Glomerular endothelial cell (primary cell): ENCODE results near the gene SLC39A11. TPM values are rescaled to one million over a fixed set of nuclear protein-coding genes. Genes with fewer than 3 reads are reported as not detected.
"Not testable (repeated sequence)": the region's sequence is repeated elsewhere in the genome, so short reads cannot be mapped to it uniquely, and the experiment has no call there.

Experiments
- DNase-seq: peaks from one replicate; pipeline ENCODE4 v3.0.0-alpha.2; 2011; ENCODE audit warnings: low read depth, low spot score; ENCODE audit errors: extremely low read depth
- total RNA-seq: library from RNA; depleted of rRNA; stranded (reverse); fragments of >200 nt; gene quantifications from 2 replicates; pipeline ENCODE4 v1.2.3, GENCODE V29; 2015

SLC39A11 gene
- total RNA-seq, 1 donor from 2014 or later, result 5.8 TPM

- no peak for DNase-seq
These were observed 78.4 kb downstream of the SLC39A11 start for GRCh38 chr17:73013816-73014663.

DNA sequence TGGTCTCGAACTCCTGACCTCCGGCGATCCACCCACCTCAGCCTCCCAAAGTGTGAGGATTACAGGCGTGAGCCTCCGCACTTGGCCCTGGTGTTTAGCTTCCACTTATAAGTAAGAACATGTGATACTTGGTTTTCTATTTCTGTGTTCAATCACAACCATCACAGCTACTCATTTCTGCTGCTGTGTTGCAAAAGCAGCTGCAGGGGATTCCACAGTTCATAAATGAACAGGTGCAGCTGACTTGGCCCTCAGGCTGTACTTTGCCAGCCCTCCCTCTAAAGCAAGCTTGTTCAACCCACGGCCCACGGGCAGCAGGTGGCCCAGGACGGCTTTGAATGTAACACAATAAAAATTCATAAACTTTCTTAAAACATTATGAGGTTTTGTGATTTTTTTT is 79.2 kb downstream of the SLC39A11 start:
- DNase-seq, result no peak

GRCh38 chr17:73011016-73011486 is 81.4 kb downstream of the SLC39A11 start:
- no peak for DNase-seq

DNA sequence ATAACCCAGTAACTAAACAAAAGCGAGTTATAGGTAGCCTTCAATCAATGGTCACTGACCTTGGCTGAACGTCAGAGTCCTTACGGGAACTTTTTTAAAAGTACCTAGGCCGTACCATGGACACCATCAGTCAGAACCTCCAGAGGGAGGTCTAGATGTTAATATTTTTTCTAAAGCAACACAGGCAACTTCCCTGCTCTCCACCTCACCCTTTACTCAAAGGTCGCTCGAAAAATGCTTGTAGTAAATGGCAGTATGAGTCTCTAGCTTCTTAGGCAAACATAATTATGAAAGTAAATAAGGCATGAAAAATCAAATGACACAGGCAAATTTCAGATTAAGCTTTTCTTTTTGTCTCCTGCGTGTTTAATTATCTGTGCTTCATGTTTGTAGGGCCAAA is 82.1 kb downstream of the SLC39A11 start:
- DNase-seq, result no peak

DNA sequence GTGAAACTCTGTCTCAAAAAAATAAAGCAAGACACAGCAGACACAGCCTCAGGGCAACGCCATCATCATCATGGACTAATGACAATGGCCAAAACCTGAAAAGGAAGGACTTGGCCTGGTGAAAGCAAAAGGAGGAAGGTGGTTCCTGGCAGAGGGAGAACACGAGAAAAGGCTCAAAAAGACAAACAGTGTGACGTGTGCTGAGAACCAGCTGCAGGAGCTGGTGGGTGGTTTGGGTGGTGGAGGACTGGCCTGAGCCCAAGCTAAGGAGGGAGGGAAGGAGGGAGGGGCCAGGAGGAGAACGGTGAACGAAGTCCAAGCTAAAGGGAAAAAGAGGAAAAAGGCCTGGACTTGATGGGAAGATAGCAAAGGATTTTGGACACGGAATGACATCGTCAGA is 85.1 kb downstream of the SLC39A11 start:
- no peak for DNase-seq

DNA sequence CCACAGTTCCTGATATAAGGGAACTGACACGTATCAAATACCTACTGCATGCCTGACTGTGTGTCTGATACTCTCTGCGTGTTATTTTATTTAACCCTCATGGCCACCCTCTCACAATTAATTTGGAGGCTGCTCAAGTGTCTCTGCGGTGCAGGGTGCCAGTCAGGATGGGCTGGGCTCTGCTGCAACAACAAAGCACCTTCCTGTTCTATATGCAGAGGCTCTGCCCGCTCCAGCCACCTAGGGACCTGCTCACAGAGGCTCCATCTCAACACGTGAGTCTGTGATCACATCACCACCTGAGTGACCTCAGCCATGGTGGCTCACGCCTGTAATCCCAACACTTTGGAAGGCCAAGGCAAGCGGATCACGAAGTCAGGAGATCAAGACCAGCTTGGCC is 87.1 kb downstream of the SLC39A11 start:
- no peak for DNase-seq

GRCh38 chr17:73003487-73003886 is 89.0 kb downstream of the SLC39A11 start:
- DNase-seq, result no peak

- no peak for DNase-seq
These were observed 91.7 kb downstream of the SLC39A11 start for GRCh38 chr17:73000832-73001231.

DNA sequence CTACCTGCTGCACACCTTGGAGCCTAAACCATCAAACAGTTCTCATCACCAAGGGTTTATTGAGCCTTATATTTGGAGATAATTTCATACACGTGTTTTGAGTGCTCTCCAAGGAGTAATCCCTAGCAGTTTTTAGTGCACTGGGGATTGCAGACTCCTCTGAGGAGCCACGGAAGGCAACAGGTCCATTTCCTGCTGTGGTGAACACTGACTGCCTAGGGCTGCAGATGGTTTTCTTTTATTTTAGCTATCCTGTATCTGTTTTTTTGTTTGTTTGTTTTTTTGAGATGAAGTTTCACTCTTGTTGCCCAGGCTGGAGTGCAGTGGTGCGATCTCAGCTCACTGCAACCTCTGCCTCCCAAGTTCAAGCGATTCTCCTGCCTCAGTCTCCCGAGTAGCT is 93.0 kb downstream of the SLC39A11 start:
- DNase-seq, result not testable (repeated sequence)

GRCh38 chr17:72998343-72998742 is 94.1 kb downstream of the SLC39A11 start:
- DNase-seq, result no peak

- no peak for DNase-seq
These were observed 94.9 kb downstream of the SLC39A11 start for GRCh38 chr17:72997559-72997958.

- DNase-seq, result no peak
These were observed 95.7 kb downstream of the SLC39A11 start for GRCh38 chr17:72996791-72997190.

DNA sequence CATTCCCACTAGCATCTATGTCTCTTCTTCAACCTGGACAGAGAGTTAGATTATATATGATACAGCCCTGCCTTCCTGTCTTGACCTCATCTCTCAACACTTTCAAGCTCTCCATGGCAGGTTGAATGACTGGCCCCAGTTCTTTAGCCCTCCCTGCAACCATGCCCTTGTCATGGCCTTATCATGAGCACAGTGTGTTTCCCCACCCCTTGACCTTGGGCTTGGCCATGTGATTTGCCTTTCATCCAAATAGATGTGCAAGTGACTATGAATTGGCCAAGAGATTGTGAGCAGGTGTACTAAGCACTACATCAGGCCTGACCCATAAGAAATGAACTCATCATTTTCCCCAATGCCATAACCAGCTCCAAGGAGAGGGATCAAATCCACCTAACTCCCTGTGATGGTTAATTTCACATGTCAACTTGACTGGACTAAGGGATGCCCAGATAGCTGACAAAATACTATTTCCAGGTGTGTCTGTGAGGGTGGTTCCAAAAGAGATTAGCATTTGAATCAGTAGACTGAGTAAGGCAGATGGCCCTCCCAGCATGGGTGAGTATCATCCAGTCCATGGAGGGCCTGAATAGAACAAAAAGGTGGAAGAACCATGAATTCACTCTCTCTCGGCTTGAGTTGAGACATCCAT is 97.4 kb downstream of the SLC39A11 start:
- DNase-seq, result no peak

GRCh38 chr17:72992783-72993467 is 99.6 kb downstream of the SLC39A11 start:
- not testable (repeated sequence) for DNase-seq

GRCh38 chr17:72991651-72992050 is 100.8 kb downstream of the SLC39A11 start:
- DNase-seq, result no peak

- no peak for DNase-seq
These were observed 103.3 kb downstream of the SLC39A11 start for GRCh38 chr17:72989074-72989610.

DNA sequence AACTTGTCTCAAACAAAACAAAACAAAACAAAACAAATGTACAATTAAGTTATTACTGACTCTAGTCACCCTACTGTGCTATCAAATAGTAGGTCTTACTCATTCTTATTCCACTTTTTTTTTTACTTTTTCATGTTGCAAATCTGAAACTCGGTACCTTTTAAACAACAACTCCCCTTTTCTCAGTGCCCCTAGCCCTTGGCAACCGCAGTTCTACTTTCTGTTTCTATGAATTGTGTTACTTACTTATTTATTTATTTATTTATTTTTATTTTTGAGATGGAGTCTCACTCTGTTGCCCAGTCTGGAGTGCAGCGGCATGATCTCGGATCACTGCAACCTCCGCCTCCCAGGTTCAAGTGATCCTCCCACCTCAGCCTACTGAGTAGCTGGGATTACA is 104.0 kb downstream of the SLC39A11 start:
- no peak for DNase-seq

DNA sequence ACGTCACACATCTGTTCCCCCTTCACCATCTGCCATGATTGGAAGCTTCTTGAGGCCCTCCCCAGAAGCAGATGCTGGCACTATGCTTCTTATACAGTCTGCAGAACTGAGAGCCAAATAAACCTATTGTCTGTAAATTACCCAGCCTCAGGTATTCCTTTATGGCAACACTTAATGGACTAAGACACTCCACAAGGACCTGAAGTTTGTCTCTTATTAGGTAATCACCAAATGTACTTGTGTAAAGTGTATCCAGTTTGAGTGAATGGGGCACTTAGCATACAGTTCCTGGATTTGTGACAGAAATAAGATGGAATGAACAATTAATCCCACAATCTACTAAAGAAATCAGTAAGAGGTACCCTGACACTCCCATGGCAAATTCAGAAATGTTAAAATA is 105.3 kb downstream of the SLC39A11 start:
- DNase-seq, result no peak

GRCh38 chr17:72985882-72986720 is 106.4 kb downstream of the SLC39A11 start:
- DNase-seq, result no peak

GRCh38 chr17:72984926-72985325 is 107.6 kb downstream of the SLC39A11 start:
- DNase-seq, result no peak
